Measurements from ENCODE around the gene KBTBD3. TPM values are rescaled to one million over a fixed set of nuclear protein-coding genes. Genes with fewer than 3 reads are reported as not detected.

The KBTBD3 gene
- total and polyA plus RNA-seq, 2 donors = 5.3 to 7.6 TPM

Other genes with a start within 250 kb of the KBTBD3 start
- 15.8 TPM for gene MSANTD4, start 55.1 kb downstream of the KBTBD3 start, total RNA-seq
- gene MSANTD4, start 55.1 kb downstream of the KBTBD3 start, polyA plus RNA-seq = 7.9 TPM
- 39.8 TPM for gene AASDHPPT, start 315 bp upstream of the KBTBD3 start, total RNA-seq
- 28.4 TPM for gene AASDHPPT, start 315 bp upstream of the KBTBD3 start, polyA plus RNA-seq

All from thymus (tissue), 2 donors.